Astrocyte (in vitro differentiated cells and primary cell): Measurements from ENCODE around the gene PDGFRA. TPM values are rescaled to one million over a fixed set of nuclear protein-coding genes. Genes with fewer than 3 reads are reported as not detected.

ENCODE experiments used
- DNase-seq: peaks from one replicate; pipeline ENCODE4 v3.0.0-alpha.2; 2010; ENCODE audit warnings: low read depth
- FAIRE-seq: peaks from 2 replicates; lab custom pipeline; 2011; peaks lifted over from hg19 to GRCh38; lab: Jason Lieb, UNC
- H2AFZ ChIP-seq: 2 replicates; pipeline ENCODE4 v1.6.0; 2012; ENCODE audit warnings: low read depth, low read length, inconsistent platforms
- H3K27ac ChIP-seq: 2 replicates; pipeline ENCODE4 v1.5.1; 2011; ENCODE audit warnings: low read depth, low read length, inconsistent platforms
- H3K27me3 ChIP-seq: 2 replicates; pipeline ENCODE4 v1.6.0; 2011; ENCODE audit warnings: low read length, inconsistent platforms; ENCODE audit not compliant: insufficient read depth
- H3K36me3 ChIP-seq: 2 replicates; pipeline ENCODE4 v1.5.1; 2011; ENCODE audit warnings: low read length, inconsistent platforms; ENCODE audit not compliant: insufficient read depth
- H3K4me1 ChIP-seq: 2 replicates; pipeline ENCODE4 v1.5.1; 2011; ENCODE audit warnings: low read length, inconsistent platforms; ENCODE audit not compliant: insufficient read depth
- H3K4me2 ChIP-seq: 2 replicates; pipeline ENCODE4 v1.6.0; 2012; ENCODE audit warnings: low read length, inconsistent platforms
- H3K4me3 ChIP-seq: 2 replicates; pipeline ENCODE4 v1.5.1; 2011; ENCODE audit warnings: low read depth, mild to moderate bottlenecking, low read length, inconsistent platforms; ENCODE audit not compliant: insufficient read depth
- H3K79me2 ChIP-seq: 2 replicates; pipeline ENCODE4 v1.6.0; 2012; ENCODE audit warnings: mild to moderate bottlenecking, low read length, inconsistent platforms; ENCODE audit not compliant: insufficient read depth
- H3K9ac ChIP-seq: 2 replicates; pipeline ENCODE4 v1.6.0; 2012; ENCODE audit warnings: mild to moderate bottlenecking, low read length, inconsistent platforms
- H3K9me3 ChIP-seq: 2 replicates; pipeline ENCODE4 v1.5.1; 2012; ENCODE audit warnings: low read depth, mild to moderate bottlenecking, low read length, inconsistent platforms; ENCODE audit not compliant: insufficient read depth
- H4K20me1 ChIP-seq: 2 replicates; pipeline ENCODE4 v1.6.0; 2012; ENCODE audit warnings: low read length, inconsistent platforms; ENCODE audit not compliant: insufficient read depth
- H3K27ac Mint-ChIP-seq: one replicate; pipeline ENCODE4 v1.8.0; 2021; ENCODE audit warnings: mild to moderate bottlenecking, mixed read lengths; ENCODE audit not compliant: unreplicated experiment
- H3K27me3 Mint-ChIP-seq: one replicate; pipeline ENCODE4 v1.8.0; 2021; ENCODE audit warnings: low read depth, mixed read lengths; ENCODE audit not compliant: unreplicated experiment
- H3K36me3 Mint-ChIP-seq: one replicate; pipeline ENCODE4 v1.8.0; 2021; ENCODE audit warnings: low read depth, mixed read lengths; ENCODE audit not compliant: unreplicated experiment
- H3K4me1 Mint-ChIP-seq: one replicate; pipeline ENCODE4 v1.8.0; 2021; ENCODE audit warnings: low read depth, mixed read lengths; ENCODE audit not compliant: unreplicated experiment
- H3K4me3 Mint-ChIP-seq: one replicate; pipeline ENCODE4 v1.8.0; 2021; ENCODE audit warnings: mild to moderate bottlenecking, moderate library complexity, mixed read lengths; ENCODE audit not compliant: unreplicated experiment
- H3K9me3 Mint-ChIP-seq: one replicate; pipeline ENCODE4 v1.8.0; 2021; ENCODE audit warnings: mild to moderate bottlenecking, mixed read lengths; ENCODE audit not compliant: unreplicated experiment
- EZH2 ChIP-seq: IDR thresholded peaks from 2 replicates; pipeline ENCODE4 v1.6.1; 2012; ENCODE audit warnings: mild to moderate bottlenecking, low read length, inconsistent platforms; ENCODE audit not compliant: insufficient read depth
- total RNA-seq: library from RNA; stranded (reverse); gene quantifications from 2 replicates; pipeline ENCODE4 v1.2.1, GENCODE V29; 2021
- TF ChIP-seq, protein P1 (sequence below): IDR thresholded peaks from 2 replicates; pipeline ENCODE4 v1.5.1; 2011; ENCODE audit warnings: low read depth, mild to moderate bottlenecking, inconsistent platforms, low read length, moderate library complexity; ENCODE audit not compliant: insufficient read depth

Gene PDGFRA
- total RNA-seq, 1 donor from 2014 or later, result 9.2 TPM

DNA sequence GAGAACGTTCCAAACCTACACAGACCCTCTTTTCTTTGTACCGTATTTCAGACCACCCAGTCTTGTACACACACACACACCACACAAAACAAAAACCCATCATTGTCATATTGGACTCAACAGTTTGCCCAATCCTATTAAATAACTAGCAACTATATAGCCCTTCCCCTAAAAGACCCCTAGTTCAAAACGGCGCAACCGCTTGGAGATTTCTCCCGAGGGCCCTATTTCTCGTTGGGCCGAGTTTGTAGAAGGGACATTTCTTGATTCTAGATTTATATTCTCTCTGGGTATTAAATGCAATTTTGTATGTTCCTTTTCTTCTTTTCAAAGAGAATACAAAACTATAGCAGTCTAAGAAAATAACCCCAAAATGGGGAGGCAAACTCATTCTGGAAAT, 547 bp upstream of the PDGFRA start:
- Histone ChIP-seq H3K9me3 (no peaks in the 10 kb centered on the region), H2AFZ (peak overlapping the region; percentile 76), H4K20me1 (no peaks in the 10 kb centered on the region), H3K9ac (peak overlapping the region; percentile 69), H3K4me2 (peak overlapping the region; percentile 92), H3K27me3 (peaks cover 7% of the 10 kb centered on the region), H3K36me3 (no peaks in the 10 kb centered on the region), H3K27ac (no peak overlapping the region), H3K79me2 (peaks cover 28% of the 10 kb centered on the region), H3K4me3 (peak overlapping the region; percentile 69), H3K4me1 (peaks cover 58% of the 10 kb centered on the region)
- Mint-ChIP-seq H3K9me3 (peaks cover under 1% of the 10 kb centered on the region), H3K27me3 (peaks cover 41% of the 10 kb centered on the region), H3K4me1 (peaks cover 17% of the 10 kb centered on the region), H3K4me3 (peak overlapping the region; percentile 85), H3K36me3 (no peaks in the 10 kb centered on the region), H3K27ac (peak overlapping the region; percentile 50)
- no peak for FAIRE-seq
- no peak for DNase-seq
- TF ChIP-seq, protein P1, sequence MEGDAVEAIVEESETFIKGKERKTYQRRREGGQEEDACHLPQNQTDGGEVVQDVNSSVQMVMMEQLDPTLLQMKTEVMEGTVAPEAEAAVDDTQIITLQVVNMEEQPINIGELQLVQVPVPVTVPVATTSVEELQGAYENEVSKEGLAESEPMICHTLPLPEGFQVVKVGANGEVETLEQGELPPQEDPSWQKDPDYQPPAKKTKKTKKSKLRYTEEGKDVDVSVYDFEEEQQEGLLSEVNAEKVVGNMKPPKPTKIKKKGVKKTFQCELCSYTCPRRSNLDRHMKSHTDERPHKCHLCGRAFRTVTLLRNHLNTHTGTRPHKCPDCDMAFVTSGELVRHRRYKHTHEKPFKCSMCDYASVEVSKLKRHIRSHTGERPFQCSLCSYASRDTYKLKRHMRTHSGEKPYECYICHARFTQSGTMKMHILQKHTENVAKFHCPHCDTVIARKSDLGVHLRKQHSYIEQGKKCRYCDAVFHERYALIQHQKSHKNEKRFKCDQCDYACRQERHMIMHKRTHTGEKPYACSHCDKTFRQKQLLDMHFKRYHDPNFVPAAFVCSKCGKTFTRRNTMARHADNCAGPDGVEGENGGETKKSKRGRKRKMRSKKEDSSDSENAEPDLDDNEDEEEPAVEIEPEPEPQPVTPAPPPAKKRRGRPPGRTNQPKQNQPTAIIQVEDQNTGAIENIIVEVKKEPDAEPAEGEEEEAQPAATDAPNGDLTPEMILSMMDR, result no peak
- TF ChIP-seq EZH2, result no peak

DNA sequence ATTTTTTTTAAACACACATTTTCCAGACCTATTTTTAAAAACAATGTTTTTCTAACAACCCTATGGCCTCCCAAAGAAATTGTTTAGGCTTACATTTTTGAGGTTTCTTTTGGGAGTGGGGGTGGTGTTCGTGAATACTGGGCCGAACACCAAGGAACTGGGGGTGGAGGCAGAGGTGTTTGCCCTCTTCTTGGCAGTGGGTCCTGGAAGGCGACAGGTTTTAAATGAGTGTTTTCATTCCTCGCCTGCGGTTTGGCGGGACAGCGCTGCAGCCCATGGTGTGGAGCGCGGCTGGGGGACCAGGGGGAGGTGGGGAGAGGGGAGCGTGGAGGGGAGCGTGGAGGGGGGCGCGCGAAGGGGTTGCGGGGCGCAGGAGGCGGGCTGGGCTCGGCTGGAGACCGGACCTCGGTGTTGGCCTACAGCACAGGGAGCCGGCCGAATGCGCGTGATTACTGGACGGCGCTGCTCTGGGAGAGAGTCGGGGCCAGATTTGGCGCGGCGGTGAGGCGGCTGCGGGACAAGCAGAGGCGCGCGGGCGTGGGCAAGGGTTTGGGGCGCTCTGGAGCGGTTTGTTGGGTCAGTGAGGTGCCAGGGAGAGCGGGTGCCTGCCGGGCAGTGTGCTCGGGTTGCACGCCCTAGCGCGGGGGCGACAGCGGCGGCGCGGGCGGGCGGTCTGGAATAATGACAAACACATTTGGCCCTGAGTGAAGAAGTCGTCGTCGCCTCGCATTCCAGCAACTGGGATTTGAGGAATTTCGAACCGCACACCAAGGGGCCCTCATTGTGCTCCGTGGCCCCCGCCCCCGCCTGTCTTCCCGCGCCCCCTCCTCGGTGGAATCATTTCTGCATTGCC, 764 bp downstream of the PDGFRA start:
- Histone ChIP-seq H3K79me2 (peaks cover 40% of the 10 kb centered on the region), H3K27me3 (peaks cover 7% of the 10 kb centered on the region)

More for the DNA sequence above, 764 bp downstream of the PDGFRA start:
- Histone ChIP-seq H4K20me1 (peaks cover 4% of the 10 kb centered on the region), H3K9me3 (no peaks in the 10 kb centered on the region), H3K36me3 (no peaks in the 10 kb centered on the region), H3K4me2 (peak overlapping the region; percentile 92), H3K27ac (peak overlapping the region; percentile 64), H2AFZ (peak overlapping the region; percentile 69), H3K4me1 (peaks cover 68% of the 10 kb centered on the region), H3K9ac (peak overlapping the region; percentile 69), H3K4me3 (peak overlapping the region; percentile 69)
- TF ChIP-seq, protein P1, result no peak
- TF ChIP-seq EZH2, result no peak
- Mint-ChIP-seq H3K27me3 (peaks cover 32% of the 10 kb centered on the region), H3K36me3 (no peaks in the 10 kb centered on the region), H3K4me1 (peaks cover 20% of the 10 kb centered on the region), H3K27ac (peak overlapping the region; percentile 69), H3K4me3 (peak overlapping the region; percentile 85), H3K9me3 (no peaks in the 10 kb centered on the region)
- DNase-seq, result peak; percentile 69
- no peak for FAIRE-seq
